ENCODE data around the gene TMEM61.

The TMEM61 gene

DNA sequence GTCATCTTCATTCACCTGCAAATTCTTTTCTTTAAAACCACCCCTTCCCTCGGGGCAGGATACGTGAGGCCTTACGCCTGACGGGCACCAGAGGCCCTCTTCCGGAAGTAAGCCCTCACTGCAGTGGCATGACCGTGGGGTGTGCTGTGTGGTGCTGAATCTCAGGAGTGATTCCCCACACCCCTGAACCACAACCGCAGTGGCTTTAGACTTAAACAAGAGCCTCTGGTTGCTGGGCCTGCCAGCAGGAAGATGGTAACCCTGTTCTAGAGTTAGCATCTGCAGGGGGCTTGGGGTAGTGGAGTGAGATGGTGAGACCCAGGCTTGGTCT lies 30.4 kb downstream of the TMEM61 start:
- no peaks in the 10 kb centered on the region for H3K9me2 ChIP-seq (ENCODE audit: low read depth, low read length)
- H3F3A ChIP-seq (ENCODE audit: insufficient read depth, low read length): no peaks in the 10 kb centered on the region
- peaks cover 4% of the 10 kb centered on the region; the same call in 1 of the 2 replicates for H3K27me3 ChIP-seq (ENCODE audit: insufficient read depth, low read length)
- TF ChIP-seq, protein P1, sequence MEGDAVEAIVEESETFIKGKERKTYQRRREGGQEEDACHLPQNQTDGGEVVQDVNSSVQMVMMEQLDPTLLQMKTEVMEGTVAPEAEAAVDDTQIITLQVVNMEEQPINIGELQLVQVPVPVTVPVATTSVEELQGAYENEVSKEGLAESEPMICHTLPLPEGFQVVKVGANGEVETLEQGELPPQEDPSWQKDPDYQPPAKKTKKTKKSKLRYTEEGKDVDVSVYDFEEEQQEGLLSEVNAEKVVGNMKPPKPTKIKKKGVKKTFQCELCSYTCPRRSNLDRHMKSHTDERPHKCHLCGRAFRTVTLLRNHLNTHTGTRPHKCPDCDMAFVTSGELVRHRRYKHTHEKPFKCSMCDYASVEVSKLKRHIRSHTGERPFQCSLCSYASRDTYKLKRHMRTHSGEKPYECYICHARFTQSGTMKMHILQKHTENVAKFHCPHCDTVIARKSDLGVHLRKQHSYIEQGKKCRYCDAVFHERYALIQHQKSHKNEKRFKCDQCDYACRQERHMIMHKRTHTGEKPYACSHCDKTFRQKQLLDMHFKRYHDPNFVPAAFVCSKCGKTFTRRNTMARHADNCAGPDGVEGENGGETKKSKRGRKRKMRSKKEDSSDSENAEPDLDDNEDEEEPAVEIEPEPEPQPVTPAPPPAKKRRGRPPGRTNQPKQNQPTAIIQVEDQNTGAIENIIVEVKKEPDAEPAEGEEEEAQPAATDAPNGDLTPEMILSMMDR (IDR thresholded peaks at IDR 0.05; ENCODE audit: low read length): peak; percentile 48
- no peak for TF ChIP-seq EZH2 (IDR thresholded peaks at IDR 0.05; ENCODE audit: borderline replicate concordance, low read length)
- no peak overlapping the region for H3K4me2 ChIP-seq (ENCODE audit: low read length)
- H3K9ac ChIP-seq (ENCODE audit: low read length): no peak overlapping the region
- no peaks in the 10 kb centered on the region for H3K79me2 ChIP-seq (ENCODE audit: insufficient read depth, low read length)
- no peaks in the 10 kb centered on the region for H4K20me1 ChIP-seq (ENCODE audit: insufficient read depth, low read length)
- no peaks in the 10 kb centered on the region for H3K9me3 ChIP-seq (ENCODE audit: low read length)
- H3K27ac ChIP-seq (ENCODE audit: low read depth, low read length, poor library complexity, severe bottlenecking): no peak overlapping the region
- no peak overlapping the region for H2AFZ ChIP-seq (ENCODE audit: low read length)
- H3K4me1 ChIP-seq (ENCODE audit: insufficient read depth, low read length, severe bottlenecking): no peaks in the 10 kb centered on the region
- no peaks in the 10 kb centered on the region for H3K36me3 ChIP-seq (ENCODE audit: insufficient read depth, low read length)
- no peak overlapping the region for H3K4me3 ChIP-seq (ENCODE audit: low read depth, low read length, poor library complexity, severe bottlenecking)

DNA sequence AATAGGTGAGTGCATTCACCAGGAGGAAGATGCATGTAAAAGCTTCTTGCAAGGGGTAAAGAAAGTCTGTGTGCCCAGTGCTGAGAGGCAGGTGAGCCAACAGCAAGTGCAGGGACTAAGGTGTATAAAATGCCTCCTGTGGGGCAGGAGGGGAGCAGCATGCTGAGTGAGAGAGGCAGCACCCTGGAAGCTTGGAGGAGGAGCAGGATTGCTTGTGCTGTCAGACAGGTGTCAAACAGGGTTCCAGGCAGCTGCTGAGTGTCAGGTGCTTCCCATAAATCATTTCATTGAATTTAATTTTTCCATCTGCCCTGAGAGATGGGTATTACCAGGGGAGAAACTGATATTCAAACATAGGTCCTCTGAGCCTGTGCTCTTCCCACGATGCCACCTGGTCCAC lies 32.2 kb downstream of the TMEM61 start:
- Histone ChIP-seq H3K79me2 (ENCODE audit: insufficient read depth, low read length) (no peaks in the 10 kb centered on the region), H3F3A (ENCODE audit: insufficient read depth, low read length) (no peaks in the 10 kb centered on the region), H2AFZ (ENCODE audit: low read length) (no peak overlapping the region), H3K4me3 (ENCODE audit: low read depth, low read length, poor library complexity, severe bottlenecking) (no peak overlapping the region), H3K4me1 (ENCODE audit: insufficient read depth, low read length, severe bottlenecking) (no peaks in the 10 kb centered on the region), H3K9me2 (ENCODE audit: low read depth, low read length) (no peaks in the 10 kb centered on the region), H3K27ac (ENCODE audit: low read depth, low read length, poor library complexity, severe bottlenecking) (no peak overlapping the region), H3K9me3 (ENCODE audit: low read length) (no peaks in the 10 kb centered on the region), H3K27me3 (ENCODE audit: insufficient read depth, low read length) (0 out of 2 replicates have a peak, but pooled peaks cover 4% of the 10 kb centered on the region), H3K4me2 (ENCODE audit: low read length) (no peak overlapping the region), H4K20me1 (ENCODE audit: insufficient read depth, low read length) (no peaks in the 10 kb centered on the region), H3K36me3 (ENCODE audit: insufficient read depth, low read length) (no peaks in the 10 kb centered on the region), H3K9ac (ENCODE audit: low read length) (no peak overlapping the region)
- no peak for TF ChIP-seq EZH2 (IDR thresholded peaks at IDR 0.05; ENCODE audit: borderline replicate concordance, low read length)
- TF ChIP-seq, protein P1 (IDR thresholded peaks at IDR 0.05; ENCODE audit: low read length): no peak

DNA sequence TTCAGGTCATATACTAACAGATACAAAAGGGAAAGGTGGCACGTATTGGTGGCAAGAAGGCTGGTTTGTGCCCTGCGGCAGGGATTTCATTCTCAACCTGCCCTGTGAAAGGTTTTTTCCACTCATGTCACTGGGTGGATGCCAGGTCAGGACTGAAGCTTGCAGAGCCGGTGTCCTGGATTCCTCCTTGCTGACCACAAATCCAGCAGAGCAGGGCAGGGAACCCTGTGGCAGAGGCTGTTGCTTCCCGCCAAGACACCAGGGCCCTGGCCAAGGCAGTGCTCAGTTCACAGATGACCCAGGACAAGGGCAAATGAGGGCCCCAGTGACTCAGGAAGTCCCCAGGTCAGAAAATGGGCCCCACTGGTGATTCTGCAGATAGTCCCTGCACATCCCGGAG lies 34.7 kb downstream of the TMEM61 start:
- Histone ChIP-seq H3K4me1 (ENCODE audit: insufficient read depth, low read length, severe bottlenecking) (no peaks in the 10 kb centered on the region), H3K9me3 (ENCODE audit: low read length) (no peaks in the 10 kb centered on the region)

More for the DNA sequence above, 34.7 kb downstream of the TMEM61 start:
- Histone ChIP-seq H3K4me3 (ENCODE audit: low read depth, low read length, poor library complexity, severe bottlenecking) (no peak overlapping the region), H3K27ac (ENCODE audit: low read depth, low read length, poor library complexity, severe bottlenecking) (no peak overlapping the region), H3K9me2 (ENCODE audit: low read depth, low read length) (no peaks in the 10 kb centered on the region), H3K4me2 (ENCODE audit: low read length) (no peak overlapping the region), H3K79me2 (ENCODE audit: insufficient read depth, low read length) (no peaks in the 10 kb centered on the region), H3F3A (ENCODE audit: insufficient read depth, low read length) (no peaks in the 10 kb centered on the region), H3K36me3 (ENCODE audit: insufficient read depth, low read length) (no peaks in the 10 kb centered on the region), H4K20me1 (ENCODE audit: insufficient read depth, low read length) (no peaks in the 10 kb centered on the region), H3K9ac (ENCODE audit: low read length) (no peak overlapping the region), H2AFZ (ENCODE audit: low read length) (no peak overlapping the region), H3K27me3 (ENCODE audit: insufficient read depth, low read length) (0 out of 2 replicates have a peak, but pooled peaks cover 4% of the 10 kb centered on the region)
- TF ChIP-seq EZH2 (IDR thresholded peaks at IDR 0.05; ENCODE audit: borderline replicate concordance, low read length): no peak
- TF ChIP-seq, protein P1 (IDR thresholded peaks at IDR 0.05; ENCODE audit: low read length): no peak
